Kasumi-1 (cell line): Measurements from ENCODE around the gene F12.
A peak's percentile ranks its signal among the peaks of the same experiment; 100 is the strongest.

Source experiments
- DNase-seq, 2 experiments: peaks; one replicate each; lab custom pipeline; 2025; lab: John Stamatoyannopoulos, UW

The F12 gene

DNA sequence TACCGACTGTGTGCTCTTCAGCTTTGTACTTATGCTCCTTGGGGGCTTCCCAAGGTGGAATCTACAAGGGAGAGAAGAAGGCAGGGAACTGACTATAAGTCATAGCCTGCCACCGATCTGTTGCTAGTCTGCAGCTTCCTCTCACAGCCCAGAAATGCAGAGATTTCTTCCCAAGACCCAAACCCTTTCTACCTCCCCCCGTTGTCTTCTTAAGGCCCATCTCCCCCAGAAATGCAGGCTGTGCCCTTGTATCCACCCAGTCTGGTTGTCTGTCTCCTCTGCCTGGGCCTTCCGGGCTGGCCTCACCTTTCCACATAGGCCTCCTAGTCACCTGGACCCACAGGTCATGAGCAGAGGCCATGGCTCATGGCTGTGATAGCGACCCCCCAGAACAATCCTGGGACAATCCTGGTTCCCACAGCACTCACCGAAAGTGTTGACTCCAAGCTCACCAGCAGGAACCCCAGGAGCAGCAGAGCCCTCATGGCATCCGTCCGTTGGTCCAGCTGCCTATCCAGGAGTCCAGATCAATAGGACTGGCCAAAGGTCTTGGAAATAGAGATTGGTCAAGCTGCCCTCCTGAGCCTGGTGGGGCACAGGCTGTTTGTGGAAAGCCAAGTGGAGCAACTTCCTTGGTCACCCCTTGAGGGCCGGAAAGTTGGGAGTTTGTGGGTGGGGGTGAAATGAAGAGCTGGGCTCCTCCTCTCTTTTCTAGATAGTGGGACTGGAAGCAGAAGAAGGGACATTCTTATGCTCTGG, at the start of gene F12:
TSS of gene F12 (minus strand) at position 522 of the 759 bp plus-strand sequence. CDS start at position 485, 37 bp downstream.
- DNase-seq = no peak

DNA sequence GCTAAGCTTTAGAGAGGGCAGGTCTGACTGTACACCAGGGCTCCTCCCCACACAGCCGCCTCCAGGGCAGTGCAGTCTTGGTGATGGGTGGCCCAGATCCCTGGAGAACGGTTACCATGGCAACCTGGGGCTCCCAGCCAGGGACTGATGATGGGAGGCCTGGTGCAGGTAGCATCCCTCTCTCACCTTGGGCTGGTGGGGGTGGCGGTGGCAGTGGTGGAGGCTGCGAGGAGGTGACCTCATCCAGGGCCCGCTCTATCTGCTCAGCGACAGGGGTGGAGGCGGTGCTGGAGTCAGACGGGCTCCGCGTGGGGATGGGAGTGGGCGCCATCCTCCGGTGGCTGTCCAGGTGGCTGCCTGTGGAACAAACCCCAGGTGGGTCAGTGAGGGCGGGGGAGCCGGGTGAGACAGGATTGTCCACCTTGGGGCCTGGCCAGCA, 49.6 kb upstream of the F12 start:
- no peak for DNase-seq

DNA sequence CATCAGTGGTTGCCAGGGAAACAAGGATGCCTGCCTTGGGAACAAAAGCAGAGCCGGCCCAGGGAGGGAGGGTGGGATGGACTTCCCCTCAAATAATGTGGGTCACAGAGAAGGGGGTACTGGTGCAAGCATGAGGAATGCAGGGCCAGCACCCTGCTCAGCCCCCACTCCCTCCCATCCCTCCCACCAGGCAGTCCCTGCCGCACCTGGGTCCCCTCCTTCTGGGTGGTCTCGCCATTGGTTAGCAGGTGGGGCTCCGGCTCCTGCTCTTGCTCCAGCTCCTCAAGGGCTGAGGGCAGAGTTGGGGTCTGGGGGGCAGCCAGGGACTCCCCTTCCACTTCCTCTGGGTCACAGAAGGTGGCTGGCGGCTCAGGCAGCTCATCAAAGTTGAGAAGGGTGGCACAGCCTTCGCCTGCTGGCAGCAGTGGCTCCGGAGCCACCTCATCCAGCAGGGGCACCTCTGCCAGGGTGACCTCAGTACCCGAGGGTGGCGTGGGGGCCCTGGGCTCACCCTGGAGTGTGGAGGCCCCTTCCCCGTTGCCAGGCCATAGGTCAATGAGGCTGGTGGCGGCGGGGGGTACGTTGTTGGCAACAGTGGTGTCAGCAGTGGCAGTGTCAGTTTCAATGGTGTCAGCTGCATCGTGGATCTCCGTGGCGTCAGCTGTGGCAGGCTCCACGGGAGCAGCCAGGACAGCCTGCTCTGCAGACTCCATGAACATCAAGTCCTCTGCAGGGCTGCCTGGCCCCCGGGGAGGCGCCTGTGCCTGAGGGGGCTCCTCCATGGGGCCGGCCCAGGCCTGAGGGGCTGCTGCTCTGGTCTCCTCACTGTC, 48.7 kb upstream of the F12 start:
- no peak for DNase-seq

DNA sequence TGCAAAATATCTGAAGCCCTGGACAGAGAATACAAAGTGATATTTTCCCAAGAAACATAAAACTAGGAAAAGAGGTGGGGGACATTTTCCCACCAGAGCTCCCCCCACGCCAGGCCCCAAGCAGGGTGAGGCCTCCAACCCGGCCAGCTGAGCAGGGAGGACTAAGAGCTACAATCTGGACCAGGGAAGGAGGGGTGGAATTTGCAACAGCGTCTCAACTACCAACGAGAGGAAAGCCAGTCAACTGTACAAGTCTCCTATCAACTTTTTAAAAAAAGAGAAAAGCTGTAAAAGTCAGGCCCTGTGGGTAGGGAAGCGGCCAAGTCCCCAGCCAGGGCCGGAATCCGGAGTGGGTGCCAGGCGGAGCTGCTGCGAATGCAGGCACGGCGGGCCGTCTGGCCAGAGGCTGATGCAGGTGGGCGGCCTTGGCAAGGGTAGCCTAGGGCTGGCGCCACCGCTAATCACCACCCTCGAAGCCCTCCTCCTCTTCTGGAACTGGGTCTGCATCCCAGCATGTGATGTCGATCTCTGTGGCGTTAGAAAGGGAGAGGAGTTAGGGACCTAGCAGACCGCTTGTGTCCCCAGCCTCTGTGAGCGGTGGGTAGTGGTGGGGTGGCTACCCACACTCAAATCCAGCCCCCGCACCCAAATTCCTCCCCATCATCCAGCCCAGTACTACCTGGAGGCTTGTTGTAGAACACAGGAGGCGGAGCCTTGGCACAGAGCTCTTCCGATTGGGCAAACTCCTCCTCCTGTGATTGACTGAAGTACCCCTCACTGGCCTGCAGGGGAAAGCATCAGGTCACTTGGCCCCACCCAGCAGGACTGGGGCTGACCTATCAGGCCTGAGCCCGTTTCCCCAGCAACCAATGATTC, 47.9 kb upstream of the F12 start:
- peak; percentile 82 to 85 for DNase-seq

DNA sequence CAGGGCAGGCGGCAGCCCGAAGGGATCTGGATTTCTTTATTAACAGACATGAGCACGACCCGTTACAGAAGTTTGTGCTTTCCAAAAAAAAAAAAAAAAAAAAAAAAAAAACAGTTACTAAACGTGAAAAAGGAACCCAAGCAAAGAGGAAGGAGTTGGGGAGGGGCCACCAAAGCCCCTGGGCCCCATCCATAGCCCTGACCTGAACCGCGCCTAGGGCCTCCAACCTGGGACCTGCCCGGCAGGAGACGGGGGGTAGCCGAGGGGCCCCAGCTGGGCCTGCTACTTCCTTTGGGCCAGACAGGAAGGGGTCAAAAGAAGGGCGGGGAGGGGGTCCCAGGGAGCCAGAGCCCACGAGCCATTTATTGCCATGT, 47.2 kb upstream of the F12 start:
- no peak for DNase-seq

DNA sequence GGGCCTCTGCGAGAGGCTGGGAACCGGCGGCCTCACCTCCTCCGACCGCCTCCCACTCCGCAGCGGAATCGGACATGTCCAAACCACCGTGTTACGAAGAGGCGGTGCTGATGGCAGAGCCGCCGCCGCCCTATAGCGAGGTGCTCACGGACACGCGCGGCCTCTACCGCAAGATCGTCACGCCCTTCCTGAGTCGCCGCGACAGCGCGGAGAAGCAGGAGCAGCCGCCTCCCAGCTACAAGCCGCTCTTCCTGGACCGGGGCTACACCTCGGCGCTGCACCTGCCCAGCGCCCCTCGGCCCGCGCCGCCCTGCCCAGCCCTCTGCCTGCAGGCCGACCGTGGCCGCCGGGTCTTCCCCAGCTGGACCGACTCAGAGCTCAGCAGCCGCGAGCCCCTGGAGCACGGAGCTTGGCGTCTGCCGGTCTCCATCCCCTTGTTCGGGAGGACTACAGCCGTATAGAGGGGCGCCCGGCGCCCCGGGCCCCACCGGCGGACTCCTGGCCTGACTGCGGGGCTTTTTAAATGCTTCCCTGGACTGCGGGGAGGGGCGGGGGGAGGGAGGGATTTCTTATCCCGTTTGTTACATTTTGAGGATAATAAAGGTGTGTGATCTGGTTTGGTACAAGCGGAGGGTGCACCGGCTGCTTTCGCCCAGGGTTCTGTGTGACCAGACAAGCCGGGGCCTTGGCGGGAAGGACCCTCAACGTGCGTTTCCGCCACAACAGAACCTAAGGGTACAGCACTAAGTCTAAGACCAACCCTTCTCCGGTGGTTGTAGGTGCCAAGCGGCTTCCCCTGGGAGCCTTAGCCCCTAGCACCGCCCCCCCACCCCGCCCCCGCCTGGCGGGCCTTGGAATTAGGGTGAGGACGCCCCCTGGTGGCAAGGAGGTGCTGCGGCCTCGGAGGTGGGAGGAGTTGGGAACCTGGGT, 46.6 kb upstream of the F12 start:
- peak; percentile 84 to 85 for DNase-seq

DNA sequence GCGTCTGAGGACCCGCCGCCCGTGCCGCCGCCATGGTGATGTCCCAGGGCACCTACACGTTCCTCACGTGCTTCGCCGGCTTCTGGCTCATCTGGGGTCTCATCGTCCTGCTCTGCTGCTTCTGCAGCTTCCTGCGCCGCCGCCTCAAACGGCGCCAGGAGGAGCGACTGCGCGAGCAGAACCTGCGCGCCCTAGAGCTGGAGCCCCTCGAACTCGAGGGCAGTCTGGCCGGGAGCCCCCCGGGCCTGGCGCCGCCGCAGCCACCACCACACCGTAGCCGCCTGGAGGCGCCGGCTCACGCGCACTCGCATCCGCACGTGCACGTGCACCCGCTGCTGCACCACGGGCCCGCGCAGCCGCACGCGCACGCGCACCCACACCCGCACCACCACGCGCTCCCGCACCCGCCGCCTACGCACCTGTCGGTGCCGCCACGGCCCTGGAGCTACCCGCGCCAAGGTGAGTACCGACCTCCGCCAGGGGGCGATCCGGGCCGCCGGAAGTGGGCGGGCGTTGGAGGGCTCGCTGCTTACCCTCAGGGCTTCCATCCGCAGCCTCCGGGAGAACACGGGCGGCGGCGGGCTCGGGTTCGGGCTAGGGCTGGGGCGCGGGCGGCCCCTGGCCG, 45.8 kb upstream of the F12 start:
- DNase-seq = peak in 1 of 2 experiments; percentile 32

DNA sequence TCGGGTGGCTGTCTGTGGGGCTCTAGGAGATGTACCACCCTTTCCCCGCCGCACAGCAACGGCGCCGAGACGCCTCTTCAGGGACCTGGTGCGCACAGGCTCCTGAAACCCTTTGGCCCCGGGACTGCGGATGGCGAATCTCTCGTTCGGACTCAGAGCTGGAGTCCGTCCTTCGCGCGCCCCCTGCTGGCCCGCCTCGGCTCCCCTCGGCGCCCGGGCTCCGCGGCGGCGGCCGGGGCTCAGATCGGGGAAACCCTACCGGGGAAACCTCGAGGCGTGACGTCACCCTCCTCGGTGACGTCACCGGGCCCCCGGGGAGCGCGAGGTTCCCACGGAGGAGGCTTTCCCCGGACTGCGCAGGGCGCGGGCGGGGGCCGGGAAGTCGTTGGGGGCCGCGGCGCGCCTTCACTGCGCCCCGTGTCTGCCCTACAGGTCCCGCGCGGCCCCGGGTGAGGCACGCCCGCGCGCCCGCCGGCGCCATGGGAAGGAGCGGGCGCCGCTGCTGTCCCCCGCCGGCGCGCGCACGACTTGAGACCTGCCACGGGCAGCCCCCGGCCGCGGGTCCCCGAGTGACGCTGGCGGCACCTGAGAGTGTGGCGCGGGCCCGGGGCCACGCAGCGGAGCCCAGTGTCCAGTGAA, 45.2 kb upstream of the F12 start:
- DNase-seq = peak; percentile 73 to 78

DNA sequence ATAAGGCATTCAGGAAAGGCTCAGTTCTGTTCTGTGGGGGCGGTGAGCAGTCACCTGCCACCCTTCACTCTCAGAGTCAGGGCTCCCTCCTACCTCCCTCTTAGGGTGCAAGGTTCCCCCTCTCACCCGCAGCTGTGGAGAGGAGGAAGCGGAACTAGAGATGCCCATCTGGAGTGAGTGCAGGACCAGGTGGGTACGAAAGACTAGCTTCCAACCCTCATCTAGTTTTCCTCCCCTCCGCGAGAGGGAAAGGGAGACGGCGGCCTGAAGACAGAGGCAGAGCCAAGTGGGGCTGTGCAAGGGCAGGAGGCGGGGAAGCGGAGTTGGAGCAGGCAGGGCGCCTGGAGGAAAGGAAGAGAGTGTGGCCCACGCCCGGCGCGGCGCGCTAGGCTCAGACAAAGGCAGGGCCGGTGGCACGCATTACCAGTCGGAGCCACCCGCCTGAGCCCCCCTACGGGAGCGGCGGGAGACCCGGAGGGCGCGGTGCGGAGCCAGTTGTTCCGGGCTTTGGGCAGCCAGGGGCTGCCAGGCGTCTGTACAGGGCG, 44.6 kb upstream of the F12 start:
- no peak for DNase-seq

DNA sequence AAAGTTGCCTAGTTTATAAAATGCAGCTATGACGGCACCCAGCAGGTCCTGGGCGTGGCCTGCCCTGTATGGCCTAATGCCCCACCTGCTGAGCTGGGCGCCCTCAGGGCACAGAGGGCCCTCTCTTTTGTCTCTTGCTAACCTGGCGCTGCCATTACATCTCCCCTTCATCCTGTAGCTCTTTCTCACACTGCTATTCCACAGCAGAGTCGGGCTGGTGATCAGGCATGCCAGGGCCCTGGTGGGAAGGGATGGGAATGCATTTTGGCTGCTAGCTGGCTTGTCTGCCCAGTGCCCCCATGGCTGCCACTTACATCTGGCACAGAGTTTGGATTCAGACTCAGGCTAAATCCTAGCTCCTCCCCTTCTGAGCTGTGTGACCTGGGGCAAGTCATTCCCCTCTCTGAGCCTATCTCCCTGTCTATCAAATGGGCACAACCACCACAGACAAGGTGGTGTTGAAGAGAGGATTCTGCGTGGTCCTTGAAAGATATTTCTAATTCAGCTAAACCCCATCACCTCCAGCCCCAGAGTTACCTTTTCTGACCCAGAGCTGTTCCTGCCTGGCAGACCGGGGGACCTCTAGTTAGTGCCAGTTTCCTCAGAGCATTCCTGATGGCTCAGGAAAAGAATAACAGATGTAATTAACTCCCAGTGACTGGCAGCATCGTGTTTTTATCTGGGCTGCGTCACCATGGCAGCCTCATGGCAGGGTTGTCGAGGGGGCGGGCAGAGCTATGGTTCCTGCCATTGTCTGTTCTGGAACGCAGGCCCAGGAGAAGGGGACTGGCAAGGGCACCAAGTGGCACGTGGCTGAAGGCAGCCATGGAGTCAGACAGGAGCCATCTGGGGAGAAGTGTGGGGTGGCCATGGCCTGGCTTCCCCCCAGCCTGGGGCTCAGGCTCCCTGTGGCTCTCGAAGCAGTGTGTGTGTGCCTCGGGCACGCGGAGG, 43.6 kb upstream of the F12 start:
- peak in 1 of 2 experiments; percentile 11 for DNase-seq

DNA sequence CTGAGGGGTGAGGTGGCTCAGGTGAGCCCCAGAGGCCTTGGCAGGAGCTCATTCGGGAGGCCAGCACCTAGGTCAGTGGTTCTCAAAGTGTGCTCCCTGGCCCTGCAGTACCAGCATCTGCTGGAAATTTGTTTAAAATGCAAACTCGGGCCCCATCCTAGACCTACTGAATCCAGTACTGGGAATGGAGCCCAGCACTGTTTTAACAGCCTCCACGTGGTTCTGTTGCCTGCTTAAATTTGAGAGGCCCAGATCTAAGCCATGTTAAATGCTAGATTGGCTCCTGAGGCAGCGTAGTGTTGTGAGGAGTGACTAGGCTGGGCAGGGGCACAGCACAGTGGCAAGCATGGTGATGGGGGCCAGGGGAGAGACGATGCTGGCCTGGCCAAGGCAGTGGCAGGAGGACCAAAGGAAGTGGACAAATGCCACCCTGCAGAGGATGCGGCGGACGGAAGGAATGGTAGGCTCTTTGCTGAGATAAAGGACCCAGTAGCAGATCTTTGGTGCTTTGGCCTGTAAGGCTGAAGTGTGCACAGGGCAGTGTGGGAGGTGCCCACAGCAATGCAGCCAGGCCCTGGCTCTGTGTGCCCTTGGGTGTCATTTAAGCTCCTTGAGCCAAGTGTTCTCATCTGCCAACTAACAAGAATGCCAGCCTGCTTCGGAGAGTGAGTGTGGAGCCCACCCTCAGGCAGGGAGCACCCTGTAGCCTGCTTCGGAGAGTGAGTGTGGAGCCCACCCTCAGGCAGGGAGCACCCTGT, 41.5 kb upstream of the F12 start:
- DNase-seq = no peak

DNA sequence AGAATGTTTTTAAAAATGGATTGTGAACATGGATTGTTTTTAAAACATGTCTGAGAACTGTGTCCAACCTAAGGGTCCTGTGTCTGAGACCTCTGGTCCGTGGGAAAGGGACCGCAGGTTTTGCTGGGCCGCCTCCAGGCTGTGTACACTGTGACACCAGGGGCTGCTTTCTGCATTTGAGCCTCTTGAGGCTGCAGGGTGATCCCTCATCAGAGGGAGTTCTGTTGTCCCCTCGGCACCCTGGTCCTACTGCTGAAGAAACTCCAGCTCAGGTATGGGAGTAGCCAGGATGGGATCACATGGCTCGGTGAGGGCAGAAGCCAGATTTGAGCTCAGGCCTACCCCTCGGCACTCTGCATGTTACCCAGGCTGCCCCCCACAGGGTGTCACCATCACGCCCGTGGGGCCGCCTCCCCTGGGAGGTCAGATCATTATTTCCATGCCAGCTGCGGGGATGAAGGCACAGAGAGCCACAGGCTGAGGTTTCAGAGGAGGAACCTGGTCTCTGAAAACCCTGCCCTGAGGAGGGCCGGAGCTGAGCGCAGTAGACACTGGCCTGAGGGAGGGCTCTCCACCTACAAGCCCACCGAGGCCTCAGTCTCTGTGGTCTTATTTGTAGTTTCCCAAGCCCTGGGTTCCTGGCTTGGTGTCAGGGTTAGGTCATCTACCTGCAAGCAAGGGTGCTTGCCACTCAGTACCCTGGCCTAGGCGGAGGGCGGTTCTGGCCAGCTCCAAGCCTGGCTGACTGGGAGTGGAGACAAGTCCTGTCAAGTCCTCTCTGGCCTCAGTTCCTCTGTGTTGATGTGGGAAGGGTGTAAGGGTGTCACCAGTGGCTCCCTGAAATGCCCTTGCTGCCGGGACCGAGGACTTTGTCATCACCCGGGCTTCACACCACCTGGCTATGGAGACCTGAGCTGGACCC, 40.0 kb upstream of the F12 start:
- no peak for DNase-seq

DNA sequence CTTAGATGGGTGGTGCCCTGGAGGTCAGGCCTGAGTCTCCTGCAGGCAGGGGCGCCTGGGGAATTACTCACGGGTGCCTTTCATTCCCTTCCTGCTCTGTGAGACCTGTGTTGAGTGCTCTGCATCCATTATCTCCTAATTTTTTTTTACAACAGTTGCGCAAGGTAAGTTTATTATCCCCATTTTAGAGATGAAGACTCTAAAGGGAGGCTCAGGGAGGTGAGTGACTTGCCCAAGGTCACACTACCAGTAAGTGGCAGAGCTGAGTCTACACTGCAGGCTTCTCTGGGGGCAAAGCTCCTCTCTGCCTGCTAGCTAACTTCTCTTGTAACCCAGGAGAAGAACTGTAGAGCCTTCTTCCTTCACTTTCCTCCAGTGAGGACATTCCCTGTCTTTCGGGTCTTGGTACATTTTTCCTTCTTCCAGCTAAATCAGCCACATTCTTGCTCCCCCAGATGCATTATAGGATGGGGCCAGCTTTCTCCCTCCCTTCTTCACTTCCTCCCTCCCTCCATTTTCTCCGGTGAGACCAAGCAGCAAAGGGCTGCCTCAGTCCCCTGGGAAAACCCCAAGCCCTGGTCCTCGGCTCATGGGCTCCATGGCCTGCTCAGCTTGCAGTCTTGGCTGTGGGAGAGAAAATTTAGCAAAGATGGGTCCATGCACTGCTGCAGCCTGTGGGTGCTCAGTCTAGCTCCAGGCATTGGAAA, 39.0 kb upstream of the F12 start:
- DNase-seq = no peak

DNA sequence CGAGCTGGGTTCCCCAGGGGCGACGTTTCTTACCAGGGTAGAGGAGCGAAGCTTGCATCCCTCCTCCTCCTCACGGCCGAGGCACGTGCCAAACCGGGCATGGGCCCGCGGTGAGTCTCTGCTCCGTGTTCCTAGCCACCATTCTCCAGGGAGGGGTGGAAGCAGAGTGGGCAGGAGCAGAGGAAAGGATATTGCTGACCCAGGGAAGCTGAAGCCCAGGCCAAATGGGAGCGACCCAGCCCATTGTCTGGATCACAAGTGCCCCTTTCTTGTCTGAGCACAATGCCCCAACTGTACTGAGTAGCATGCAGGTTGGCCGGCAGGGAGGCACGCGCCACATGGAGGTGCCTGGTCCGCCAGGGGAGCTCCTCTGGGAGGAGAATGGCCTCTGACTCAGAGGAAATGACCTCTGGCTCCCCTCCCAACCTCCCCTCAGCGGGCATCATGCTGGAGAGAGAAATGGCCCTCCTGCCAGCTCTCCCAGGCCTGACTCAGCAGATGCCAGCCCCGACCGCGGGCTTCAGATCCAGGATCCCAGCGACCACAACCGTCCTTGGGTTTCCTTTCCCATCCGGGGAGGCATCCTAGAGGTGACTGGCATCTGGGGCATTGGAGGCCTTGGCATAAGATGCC, 38.4 kb upstream of the F12 start:
- no peak for DNase-seq

DNA sequence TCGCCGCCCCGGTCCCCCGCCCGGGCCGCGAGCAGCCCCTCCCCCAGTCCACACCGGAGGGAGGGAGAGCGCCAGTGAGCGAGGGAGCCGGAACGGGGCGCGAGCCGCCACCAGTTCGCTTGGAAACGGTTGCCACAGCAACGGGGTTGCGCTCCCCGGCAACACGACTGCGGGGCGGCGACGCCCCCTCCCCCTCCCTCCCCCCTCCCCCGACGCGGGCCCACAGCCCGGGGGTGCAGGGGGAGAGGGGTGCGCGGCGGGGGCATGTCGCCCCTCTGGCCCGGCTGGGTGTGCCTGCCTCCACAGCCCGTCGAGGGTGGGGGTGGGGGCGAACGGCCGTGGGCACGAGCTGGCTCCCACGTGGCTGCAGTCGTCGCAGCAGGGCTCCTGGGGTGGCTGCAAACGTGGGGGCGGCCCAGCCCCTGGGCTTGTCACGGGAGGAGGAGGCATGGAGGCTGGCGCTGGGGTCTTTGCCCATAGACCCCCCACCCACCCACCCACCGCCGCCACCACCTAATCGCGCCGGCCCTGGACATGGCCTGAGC, 37.8 kb upstream of the F12 start:
- peak in 1 of 2 experiments; percentile 27 for DNase-seq
